NCI-H524 treated with DMSO at 0.1 percent for 48 hours (cell line): ENCODE data around the gene NAE1.
"Not testable (repeated sequence)": the region's sequence is repeated elsewhere in the genome, so short reads cannot be mapped to it uniquely, and the experiment has no call there.

Source experiments
- DNase-seq: peaks from one replicate; lab custom pipeline; 2025; lab: John Stamatoyannopoulos, UW

NAE1 gene

DNA sequence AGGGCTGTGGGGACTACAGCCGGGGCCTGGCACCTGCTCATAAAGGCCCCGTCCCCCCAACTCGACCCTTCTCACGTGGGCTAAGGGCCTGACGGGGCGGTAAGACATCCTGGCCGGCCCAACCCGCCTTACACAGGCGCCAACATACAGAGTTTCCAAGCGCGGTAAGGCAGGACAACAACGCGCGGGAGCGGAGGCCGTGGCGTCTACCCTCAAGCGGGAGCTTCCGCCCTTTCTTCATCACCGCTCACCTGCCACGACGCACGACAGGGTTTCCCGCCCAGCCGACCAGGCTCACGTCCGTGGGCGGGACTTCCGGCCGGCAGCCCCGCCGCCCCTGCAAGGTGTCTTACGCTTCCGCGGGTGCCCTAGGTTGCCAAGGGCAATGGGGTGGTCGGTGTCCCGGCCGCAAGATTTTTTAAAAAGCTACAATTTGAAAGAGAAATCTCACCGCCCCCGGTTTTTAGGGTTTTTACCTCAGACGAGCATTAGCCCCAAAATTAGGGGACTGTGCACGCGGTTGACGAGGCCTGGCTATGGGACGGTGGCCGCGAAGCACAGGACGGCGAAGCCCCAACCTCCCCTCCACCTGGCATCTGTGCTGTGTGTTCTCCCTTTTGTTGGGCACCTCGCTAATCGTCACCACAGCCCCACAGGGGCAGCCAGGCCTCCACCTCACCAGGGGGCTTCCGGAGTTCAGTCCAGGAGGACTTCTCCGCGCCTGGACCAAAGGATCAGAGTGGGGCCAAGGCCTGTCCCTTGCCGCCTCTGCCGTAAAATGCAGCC is 29.3 kb downstream of the NAE1 start, which contains the start of gene TERB1:
Gene TERB1, minus strand, starts transcription at position 265 of the 786 bp plus-strand sequence. CDS start 4,786 bp downstream, outside the sequence.
- no peak for DNase-seq

DNA sequence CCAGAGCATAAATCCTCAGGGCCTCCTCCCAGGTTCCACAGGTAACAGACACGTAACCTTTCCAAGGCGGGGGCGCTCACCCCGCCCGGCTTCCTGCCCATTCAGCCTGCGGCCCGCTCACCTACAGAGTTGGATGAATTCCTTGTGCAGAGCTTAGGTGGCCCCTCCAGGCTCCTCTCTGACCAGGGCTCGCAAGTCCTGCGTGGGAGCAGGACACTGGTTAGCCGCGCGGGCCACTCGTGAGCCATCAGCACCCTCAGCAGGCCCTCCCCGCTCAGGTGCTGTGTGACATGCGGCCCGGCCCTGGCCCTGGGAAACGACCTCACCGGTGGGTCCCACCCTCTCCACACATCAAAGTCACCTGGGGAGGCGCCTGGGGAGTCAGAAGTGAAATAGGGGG is 29.9 kb downstream of the NAE1 start:
- no peak for DNase-seq

DNA sequence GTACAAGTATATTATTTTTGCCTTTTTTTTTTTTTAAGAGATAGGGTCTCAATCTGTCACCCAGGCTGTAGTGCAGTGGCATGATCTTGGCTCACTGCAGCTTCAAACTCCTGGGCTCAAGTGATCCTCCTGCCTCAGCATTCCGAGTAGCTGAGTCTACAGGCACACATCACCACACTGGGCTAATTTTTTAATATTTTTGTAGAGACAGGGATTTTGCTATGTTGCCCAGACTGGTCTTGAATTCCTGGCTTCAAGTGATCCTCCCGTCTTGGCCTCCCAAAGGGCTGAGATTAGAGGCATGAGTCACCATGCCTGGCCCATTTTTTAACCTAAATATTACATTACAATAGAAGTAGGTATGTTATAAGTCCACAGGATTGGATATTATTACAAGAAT is 32.6 kb downstream of the NAE1 start:
- no peak for DNase-seq

DNA sequence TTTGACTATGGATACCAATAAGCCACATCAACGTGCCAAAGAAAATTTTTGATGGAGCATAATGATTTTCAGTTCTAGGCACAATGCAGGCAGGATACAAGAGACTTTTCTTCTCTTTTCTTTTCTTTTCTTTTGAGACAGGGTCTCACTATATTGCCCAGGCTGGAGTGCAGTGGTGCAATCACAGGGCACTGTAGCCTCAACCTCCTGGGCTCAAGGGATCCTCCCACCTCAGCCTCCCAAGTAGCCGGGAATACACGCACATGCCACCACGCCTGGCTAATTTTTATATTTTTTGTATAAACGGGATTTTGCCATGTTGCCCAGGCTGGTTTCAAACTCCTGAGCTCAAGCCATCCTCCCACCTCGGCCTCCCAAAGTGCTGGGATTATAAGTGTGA is 36.8 kb downstream of the NAE1 start:
- DNase-seq = not testable (repeated sequence)

DNA sequence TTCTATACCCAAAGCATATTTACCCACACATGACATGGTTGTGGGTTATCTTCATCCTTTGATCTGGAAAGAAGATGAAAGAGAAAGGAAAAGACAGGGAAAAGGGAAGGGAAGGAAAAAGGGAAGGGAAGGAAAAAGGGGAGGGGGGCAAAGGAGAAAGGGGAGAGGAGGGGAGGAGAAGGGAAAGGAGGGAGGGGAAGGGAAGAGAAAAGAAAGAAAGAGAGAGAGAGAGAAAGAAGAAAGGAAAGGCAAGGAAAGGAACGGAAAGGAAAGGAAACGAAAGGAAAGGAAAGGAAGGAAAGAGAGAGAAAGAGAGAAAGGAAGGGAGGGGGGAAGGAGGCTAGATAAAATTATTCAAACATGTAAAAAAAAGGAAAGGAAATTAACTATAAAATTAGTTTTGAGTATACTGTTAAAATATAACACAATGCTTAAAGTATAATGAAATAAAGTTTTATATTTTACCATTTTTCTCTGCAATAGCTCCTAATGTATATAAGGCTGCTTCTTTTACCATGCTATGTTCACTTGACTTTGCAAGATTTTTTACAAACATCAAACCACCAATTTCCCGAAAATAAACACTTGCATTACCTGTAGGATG is 40.5 kb downstream of the NAE1 start:
- DNase-seq = no peak

DNA sequence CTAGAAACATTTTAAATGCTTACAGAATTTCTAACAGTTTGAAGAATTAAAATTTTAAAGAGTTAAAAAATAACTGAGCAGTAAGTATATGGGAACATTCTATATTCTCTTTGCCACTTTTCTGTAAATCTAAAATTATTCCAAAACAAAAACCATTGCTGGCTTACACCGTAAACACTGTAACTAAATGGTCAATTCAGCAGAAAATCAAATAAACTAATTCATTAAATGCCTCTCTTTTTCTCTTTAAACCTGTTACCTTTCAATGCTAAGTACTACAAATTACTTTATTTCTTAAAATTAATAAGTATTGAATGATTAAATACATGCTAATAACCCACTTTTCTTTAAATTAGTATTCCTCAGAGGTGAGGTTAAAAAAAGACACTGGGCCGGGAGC is 43.3 kb downstream of the NAE1 start:
- no peak for DNase-seq

DNA sequence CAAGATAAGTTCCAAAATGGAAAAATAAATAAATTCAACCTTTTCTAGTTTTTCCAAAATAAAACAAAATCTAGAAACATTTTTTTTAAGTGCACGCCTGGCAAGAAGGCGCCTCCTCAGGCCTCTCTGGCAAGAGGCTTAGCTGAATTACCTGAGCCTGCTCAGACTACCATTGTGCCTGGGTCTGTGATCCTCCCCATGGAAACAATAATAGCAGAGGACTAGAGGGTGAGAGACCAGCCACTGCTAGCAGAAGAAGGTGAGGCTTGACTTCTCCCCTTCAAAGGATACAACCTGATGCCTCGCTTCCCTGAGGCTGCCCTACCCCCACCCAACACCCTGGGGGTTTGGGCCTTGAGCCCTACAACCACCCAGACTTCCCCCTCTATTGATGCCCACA is 44.2 kb downstream of the NAE1 start:
- no peak for DNase-seq

DNA sequence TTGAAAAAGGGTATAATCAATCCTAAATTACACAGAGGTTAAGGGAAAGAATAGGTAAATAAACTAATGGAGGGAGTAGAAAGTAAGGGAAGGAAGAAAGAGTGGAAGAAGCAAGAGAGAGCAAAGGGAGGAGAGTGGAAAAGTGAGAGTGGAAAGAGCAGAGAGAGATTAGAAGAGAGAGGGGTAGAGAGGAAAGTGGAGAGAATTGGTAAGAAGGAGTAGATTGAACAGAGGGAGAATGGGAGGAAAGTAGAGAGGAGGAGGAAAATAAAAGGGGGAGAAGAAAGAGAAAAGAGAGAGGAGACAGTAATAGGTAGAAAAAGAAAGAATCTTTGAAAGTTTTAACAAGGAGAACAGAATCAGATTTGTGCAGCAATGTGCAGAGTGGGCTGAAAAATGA is 54.3 kb downstream of the NAE1 start:
- no peak for DNase-seq

DNA sequence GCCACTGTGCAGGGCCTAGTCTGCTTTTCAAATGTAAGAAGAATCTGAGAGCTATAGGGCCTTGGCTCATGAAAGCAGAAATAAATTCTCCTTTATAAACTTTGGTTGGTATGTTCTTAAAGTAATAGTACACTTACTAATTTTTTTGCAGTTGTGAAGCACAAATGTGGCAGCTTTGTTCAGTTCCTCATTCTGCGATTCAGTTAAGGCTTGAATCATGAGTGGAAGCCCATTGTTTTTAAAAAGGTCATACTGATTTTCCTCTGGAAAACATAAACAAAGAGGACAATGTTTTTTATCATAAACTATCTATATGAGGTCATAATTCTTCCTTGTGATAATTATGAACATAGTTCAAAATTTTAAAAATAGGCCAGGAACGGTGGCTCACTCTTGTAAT is 55.8 kb downstream of the NAE1 start:
- DNase-seq = no peak

DNA sequence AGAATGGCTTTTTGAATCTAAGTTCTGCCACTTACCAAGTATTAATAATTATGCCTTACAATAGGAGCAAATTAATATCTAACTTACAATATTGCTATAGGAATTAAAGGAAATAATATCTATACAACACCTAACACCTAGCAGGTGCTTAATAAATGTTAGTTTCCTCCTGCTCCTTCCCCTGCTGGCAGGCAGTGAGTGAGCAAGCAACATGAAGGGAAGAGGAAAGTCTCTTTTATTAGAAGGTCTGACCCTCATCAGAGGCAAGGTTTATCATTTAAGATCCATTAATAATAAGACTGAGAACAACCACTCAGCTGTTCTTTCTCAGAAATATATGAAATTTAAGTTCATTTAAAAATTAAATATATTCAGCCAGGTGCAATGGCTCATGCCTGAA is 72.7 kb downstream of the NAE1 start:
- DNase-seq = no peak

DNA sequence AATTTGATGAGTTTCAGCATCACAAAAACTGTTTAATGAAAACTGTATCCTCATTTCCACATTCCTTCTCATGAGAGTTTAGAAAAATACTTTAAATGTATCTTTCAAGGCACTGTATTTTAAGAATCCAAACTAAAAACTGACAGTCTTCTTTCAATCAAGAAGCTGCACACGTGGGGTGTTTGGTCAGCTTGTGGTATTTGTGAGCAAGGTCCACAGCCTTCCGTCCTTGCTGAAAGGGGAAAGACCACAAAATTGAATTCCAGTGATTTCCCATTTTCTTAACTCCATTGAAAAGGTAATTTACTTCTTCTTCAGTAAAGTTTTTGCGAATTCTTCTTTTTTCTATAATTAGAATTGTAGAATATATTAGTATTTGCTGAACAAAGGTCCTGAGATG is 76.0 kb downstream of the NAE1 start:
- no peak for DNase-seq

DNA sequence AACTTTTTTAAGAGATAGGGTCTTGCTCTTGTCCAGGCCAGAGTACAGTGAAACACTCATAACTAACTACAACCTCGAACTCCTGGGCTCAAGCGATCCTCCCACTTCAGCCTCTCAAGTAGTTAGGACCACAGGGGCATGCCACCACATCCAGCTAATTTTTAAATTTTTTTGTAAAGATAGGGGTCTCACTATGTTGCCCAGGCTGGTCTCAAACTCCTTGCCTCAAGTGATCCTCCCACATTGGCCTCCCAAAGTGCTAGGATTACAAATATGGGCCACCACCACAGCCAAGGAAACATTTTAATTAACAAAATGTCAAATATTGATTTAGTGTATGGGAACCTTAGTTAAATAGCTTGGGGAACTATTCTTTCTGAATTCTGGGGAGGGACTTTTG is 76.6 kb downstream of the NAE1 start:
- DNase-seq = no peak

DNA sequence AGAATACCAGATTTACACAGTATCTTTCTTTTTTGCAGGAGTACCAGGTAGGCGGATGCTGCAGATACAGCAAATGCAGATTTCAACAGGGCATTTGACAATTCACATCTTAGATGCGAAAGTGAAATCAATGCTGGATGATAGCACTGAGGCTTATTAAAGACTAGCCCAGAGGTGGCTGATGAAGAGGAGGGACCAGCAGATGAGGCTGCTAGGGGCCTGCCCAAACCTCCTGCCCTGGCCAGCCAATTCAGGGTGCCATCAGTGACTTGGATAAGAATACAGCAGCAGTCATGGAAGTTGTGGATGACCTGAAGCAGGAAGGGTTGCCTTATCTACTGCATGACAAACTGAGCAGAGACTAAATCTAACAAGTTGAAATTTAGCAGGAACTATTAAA is 77.8 kb downstream of the NAE1 start:
- no peak for DNase-seq
